ENCODE results near the gene DCST1.

Gene DCST1

DNA sequence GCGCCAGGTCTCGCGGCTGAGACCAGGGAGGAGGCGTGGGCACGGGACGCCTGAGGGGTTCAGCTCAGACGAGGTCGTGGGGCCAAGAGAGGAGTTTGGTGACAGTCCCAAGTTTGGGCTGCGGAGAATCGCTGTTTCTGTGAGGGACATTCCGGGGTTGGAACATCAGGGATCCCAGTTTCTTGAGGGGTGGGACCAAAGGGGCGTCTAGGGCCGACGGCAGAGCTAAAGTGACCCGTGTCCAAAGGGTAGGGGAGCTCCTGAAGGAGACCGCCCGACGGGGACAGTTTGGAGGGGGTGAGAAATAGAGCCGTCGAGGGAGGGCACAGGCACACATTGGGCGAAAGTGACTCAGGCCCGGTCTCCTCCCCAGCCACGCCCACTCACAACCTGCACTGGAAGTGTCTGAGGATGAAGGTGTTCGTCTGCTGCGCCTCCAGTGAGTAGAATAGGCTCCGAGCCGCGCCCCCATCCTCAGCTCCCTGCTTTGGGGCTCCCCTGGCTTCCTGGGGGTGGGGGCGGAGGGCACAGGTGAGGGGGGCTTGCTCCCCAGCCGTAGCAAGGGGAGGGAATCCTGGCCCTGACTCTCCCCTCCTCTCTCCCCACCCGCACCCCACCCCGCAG, 52.0 kb downstream of the DCST1 start:
- no peak for TF ChIP-seq EZH2phosphoT487 (conservative IDR thresholded peaks at IDR 0.05; ENCODE audit: low read length)
- TF ChIP-seq, protein P1, sequence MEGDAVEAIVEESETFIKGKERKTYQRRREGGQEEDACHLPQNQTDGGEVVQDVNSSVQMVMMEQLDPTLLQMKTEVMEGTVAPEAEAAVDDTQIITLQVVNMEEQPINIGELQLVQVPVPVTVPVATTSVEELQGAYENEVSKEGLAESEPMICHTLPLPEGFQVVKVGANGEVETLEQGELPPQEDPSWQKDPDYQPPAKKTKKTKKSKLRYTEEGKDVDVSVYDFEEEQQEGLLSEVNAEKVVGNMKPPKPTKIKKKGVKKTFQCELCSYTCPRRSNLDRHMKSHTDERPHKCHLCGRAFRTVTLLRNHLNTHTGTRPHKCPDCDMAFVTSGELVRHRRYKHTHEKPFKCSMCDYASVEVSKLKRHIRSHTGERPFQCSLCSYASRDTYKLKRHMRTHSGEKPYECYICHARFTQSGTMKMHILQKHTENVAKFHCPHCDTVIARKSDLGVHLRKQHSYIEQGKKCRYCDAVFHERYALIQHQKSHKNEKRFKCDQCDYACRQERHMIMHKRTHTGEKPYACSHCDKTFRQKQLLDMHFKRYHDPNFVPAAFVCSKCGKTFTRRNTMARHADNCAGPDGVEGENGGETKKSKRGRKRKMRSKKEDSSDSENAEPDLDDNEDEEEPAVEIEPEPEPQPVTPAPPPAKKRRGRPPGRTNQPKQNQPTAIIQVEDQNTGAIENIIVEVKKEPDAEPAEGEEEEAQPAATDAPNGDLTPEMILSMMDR (IDR thresholded peaks at IDR 0.05; ENCODE audit: insufficient read depth, low read length, poor library complexity, severe bottlenecking) = no peak
- H3K27me3 ChIP-seq (ENCODE audit: low read length) = no peaks in the 10 kb centered on the region
- H3K4me2 ChIP-seq (ENCODE audit: low read depth, low read length, poor library complexity, severe bottlenecking) = peak overlapping the region; percentile 91
- H3K9me2 ChIP-seq (replicated peaks; ENCODE audit: insufficient read depth, low read length) = no peaks in the 10 kb centered on the region
- no peaks in the 10 kb centered on the region for H3K79me2 ChIP-seq (ENCODE audit: insufficient read depth, low read length)
- peak overlapping the region; percentile 72 for H3K4me3 ChIP-seq (ENCODE audit: insufficient read depth, low read length, poor library complexity, severe bottlenecking)
- H3F3A ChIP-seq (ENCODE audit: insufficient read depth) = no peaks in the 10 kb centered on the region
- peak overlapping the region; percentile 82 for H3K27ac ChIP-seq (ENCODE audit: low read depth, low read length)
- peak overlapping the region; percentile 68 for H3K9ac ChIP-seq (ENCODE audit: low read length)
- H2AFZ ChIP-seq (ENCODE audit: low read depth, low read length, severe bottlenecking) = peak overlapping the region; percentile 89
- no peaks in the 10 kb centered on the region for H3K9me3 ChIP-seq (ENCODE audit: insufficient read depth, low read length)
- H4K20me1 ChIP-seq (ENCODE audit: low read depth, low read length) = no peaks in the 10 kb centered on the region
- no peaks in the 10 kb centered on the region for H3K36me3 ChIP-seq (ENCODE audit: low read length)

DNA sequence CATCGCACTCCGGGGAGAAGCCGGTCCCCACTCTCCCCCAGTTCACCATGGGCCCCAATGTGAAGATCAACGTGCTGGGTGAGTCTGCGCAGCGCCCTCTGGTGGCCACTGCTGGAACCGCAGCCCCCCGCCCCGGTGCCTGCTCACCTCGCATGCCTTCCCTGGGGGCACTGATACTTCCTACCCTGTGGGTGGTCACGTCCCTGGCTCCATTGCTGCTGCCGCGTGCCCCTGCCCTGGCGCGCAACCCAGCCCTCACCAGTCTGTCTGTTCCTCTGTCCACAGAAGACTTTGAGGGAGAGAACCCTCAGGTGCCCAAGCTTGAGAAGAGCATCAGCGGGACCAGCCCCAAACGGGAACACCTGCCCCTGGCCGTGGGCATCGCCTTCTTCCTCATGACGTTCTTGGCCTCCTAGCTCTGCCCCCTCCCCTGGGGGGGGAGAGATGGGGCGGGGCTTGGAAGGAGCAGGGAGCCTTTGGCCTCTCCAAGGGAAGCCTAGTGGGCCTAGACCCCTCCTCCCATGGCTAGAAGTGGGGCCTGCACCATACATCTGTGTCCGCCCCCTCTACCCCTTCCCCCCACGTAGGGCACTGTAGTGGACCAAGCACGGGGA, 52.6 kb downstream of the DCST1 start:
- Histone ChIP-seq H3K4me3 (ENCODE audit: insufficient read depth, low read length, poor library complexity, severe bottlenecking) (peak overlapping the region; percentile 72), H3K36me3 (ENCODE audit: low read length) (no peaks in the 10 kb centered on the region), H3F3A (ENCODE audit: insufficient read depth) (no peaks in the 10 kb centered on the region), H3K9me3 (ENCODE audit: insufficient read depth, low read length) (no peaks in the 10 kb centered on the region), H3K79me2 (ENCODE audit: insufficient read depth, low read length) (no peaks in the 10 kb centered on the region), H3K4me2 (ENCODE audit: low read depth, low read length, poor library complexity, severe bottlenecking) (peak overlapping the region; percentile 91), H4K20me1 (ENCODE audit: low read depth, low read length) (no peaks in the 10 kb centered on the region), H3K27ac (ENCODE audit: low read depth, low read length) (0 out of 2 replicates have a peak overlapping the region, but pooled peaks have one; percentile 82), H3K27me3 (ENCODE audit: low read length) (no peaks in the 10 kb centered on the region), H3K9ac (ENCODE audit: low read length) (peak overlapping the region; percentile 68), H3K9me2 (replicated peaks; ENCODE audit: insufficient read depth, low read length) (no peaks in the 10 kb centered on the region), H2AFZ (ENCODE audit: low read depth, low read length, severe bottlenecking) (peak overlapping the region; percentile 89)
- no peak for TF ChIP-seq EZH2phosphoT487 (conservative IDR thresholded peaks at IDR 0.05; ENCODE audit: low read length)
- TF ChIP-seq, protein P1 (IDR thresholded peaks at IDR 0.05; ENCODE audit: insufficient read depth, low read length, poor library complexity, severe bottlenecking) = peak; percentile 87

DNA sequence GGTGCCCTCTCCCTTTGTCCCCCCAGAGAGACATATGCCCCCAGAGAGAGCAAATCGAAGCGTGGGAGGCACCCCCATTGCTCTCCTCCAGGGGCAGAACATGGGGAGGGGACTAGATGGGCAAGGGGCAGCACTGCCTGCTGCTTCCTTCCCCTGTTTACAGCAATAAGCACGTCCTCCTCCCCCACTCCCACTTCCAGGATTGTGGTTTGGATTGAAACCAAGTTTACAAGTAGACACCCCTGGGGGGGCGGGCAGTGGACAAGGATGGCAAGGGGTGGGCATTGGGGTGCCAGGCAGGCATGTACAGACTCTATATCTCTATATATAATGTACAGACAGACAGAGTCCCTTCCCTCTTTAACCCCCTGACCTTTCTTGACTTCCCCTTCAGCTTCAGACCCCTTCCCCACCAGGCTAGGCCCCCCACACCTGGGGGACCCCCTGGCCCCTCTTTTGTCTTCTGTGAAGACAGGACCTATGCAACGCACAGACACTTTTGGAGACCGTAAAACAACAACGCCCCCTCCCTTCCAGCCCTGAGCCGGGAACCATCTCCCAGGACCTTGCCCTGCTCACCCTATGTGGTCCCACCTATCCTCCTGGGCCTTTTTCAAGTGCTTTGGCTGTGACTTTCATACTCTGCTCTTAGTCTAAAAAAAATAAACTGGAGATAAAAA, 53.4 kb downstream of the DCST1 start:
- no peak for TF ChIP-seq EZH2phosphoT487 (conservative IDR thresholded peaks at IDR 0.05; ENCODE audit: low read length)
- TF ChIP-seq, protein P1 (IDR thresholded peaks at IDR 0.05; ENCODE audit: insufficient read depth, low read length, poor library complexity, severe bottlenecking) = no peak
- Histone ChIP-seq H3K9ac (ENCODE audit: low read length) (no peak overlapping the region), H3K4me2 (ENCODE audit: low read depth, low read length, poor library complexity, severe bottlenecking) (no peak overlapping the region), H4K20me1 (ENCODE audit: low read depth, low read length) (no peaks in the 10 kb centered on the region), H3F3A (ENCODE audit: insufficient read depth) (no peaks in the 10 kb centered on the region), H2AFZ (ENCODE audit: low read depth, low read length, severe bottlenecking) (no peak overlapping the region), H3K9me2 (replicated peaks; ENCODE audit: insufficient read depth, low read length) (no peaks in the 10 kb centered on the region), H3K36me3 (ENCODE audit: low read length) (no peaks in the 10 kb centered on the region), H3K79me2 (ENCODE audit: insufficient read depth, low read length) (no peaks in the 10 kb centered on the region), H3K9me3 (ENCODE audit: insufficient read depth, low read length) (no peaks in the 10 kb centered on the region), H3K27me3 (ENCODE audit: low read length) (no peaks in the 10 kb centered on the region), H3K27ac (ENCODE audit: low read depth, low read length) (no peak overlapping the region), H3K4me3 (ENCODE audit: insufficient read depth, low read length, poor library complexity, severe bottlenecking) (no peak overlapping the region)
